DMS53 treated with DMSO at 0.1 percent for 48 hours (cell line): Measurements from ENCODE around the gene TENM3.

ENCODE experiments used
- DNase-seq: peaks from one replicate; lab custom pipeline; 2025; ENCODE audit not compliant: unreplicated experiment; lab: John Stamatoyannopoulos, UW

Gene TENM3

DNA sequence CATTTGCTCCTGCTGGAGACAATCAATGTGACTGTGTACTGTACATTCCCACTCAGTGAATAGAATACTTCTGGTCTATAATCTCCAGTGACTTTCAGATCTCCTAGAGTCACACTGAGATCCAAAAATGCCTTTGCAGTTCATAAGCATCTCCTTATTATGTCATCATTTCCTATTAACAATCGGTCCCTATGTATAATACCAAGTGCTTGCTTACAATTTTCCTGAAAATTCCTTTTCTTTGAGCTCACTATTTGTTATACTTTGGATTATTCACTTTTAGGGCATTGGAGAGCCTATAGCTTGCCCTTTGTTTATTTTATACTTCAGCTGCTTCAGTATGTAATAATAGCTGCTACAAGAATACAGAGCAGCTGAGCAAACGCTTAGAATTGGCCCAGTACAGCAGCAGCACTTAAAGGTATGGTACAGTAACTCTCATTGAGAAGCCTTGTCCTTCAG, 361.0 kb downstream of the TENM3 start:
- DNase-seq: peak; percentile 49

DNA sequence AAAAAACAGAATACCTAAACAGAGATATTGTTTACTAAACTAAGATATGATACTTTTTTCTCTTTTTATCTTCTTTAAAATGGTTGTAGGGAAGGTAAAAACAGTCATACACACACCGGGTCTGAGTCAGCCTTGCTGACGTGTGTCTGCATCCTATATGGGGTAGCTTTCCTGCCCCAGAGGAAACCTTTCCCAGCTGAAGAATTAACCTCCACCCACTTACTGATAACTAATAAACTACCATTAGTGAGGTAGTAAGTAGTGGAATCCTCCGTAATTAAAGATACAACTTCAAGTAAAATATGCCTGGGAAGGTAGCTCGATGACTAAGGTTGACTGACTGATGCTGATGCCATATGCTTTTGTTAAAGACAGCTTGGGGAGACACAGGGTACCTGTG, 361.8 kb downstream of the TENM3 start:
- no peak for DNase-seq

DNA sequence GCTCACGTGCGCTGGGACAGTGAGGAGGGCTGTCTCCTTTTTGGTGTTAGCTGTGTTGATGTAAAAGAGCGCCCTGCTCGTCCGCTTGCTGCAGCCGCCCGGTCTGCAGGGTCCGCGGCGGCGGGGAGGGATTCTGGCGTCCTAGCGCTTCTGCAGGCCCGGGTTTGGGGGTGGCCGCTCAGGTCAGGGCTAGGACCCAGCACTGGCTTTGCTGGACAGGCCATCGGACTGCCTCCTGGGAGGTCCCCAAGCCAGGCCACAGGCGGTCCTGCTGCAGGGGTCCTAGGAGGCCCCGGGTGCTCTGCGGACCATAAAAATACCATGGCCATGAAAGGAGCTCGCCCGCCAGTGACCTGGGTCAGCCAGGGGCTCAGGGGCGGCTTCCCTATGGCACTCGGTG, 365.3 kb downstream of the TENM3 start:
- no peak for DNase-seq

DNA sequence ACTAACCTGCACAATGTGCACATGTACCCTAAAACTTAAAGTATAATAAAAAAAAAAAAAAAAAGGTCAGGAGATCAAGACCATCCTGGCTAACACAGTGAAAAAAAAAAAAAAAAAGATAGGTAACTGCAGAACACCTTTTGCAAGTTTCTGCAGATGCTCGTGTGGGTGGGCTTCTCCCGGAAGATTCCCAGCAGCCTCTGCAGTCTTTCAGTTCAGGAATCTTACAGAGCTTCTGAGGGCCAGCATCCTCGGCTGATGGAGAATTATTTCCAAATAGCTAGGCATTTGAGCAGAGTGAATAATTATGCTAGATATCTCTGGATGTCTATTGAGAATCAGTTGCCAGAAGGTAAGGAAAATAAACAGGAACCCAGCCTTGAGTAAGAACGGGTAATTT, 373.3 kb downstream of the TENM3 start:
- DNase-seq: no peak

- no peak for DNase-seq
These were observed 376.5 kb downstream of the TENM3 start for GRCh38 chr4:182619660-182620059.

- no peak for DNase-seq
These were observed 377.1 kb downstream of the TENM3 start for GRCh38 chr4:182620111-182620980.

DNA sequence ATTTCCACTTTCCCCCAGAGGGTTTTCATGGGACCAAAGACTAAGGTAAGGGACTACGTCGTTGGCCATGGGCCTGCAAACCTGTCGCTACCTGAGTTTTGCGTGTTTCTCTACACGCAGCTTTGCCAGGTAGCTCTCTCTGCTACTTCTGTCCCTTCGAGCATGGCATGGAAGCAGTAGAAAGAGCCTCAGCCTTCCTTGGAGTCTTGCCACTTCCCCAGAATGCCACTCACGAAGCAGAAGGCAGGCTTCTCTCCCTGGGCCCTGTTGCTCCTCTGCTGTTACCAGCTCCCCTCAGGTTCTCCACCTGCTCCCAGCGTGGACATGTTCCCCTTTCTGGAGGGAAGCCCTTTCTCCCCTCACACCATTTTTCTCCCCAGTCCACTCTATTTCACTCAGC, 381.1 kb downstream of the TENM3 start:
- DNase-seq: no peak

- no peak for DNase-seq
These were observed 382.0 kb downstream of the TENM3 start for GRCh38 chr4:182625193-182625592.

- DNase-seq: no peak
These were observed 384.8 kb downstream of the TENM3 start for GRCh38 chr4:182627996-182628395.

- no peak for DNase-seq
These were observed 385.3 kb downstream of the TENM3 start for GRCh38 chr4:182628544-182628943.

- DNase-seq: no peak
These were observed 385.9 kb downstream of the TENM3 start for GRCh38 chr4:182629096-182629495.

DNA sequence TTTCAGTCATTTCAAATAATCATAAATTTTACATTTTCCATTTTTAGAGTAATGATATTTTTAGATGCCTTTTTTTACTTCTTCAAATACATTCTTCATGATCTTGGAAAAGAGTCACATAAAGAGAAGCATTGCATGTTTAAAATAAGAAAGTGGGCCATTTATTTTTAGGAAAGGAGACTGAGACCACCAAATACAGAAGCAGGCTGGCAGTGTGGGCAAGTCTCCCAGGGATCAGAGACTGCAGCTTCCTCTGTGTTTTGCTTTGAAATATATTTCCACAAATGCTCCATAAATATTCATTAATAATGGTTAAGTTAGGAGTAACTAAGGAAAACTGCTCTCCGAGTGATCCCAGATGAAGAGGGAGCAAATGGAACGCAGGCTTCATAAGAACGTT, 397.3 kb downstream of the TENM3 start:
- DNase-seq: no peak

GRCh38 chr4:182640932-182641331, 397.7 kb downstream of the TENM3 start:
- peak; percentile 79 for DNase-seq

DNA sequence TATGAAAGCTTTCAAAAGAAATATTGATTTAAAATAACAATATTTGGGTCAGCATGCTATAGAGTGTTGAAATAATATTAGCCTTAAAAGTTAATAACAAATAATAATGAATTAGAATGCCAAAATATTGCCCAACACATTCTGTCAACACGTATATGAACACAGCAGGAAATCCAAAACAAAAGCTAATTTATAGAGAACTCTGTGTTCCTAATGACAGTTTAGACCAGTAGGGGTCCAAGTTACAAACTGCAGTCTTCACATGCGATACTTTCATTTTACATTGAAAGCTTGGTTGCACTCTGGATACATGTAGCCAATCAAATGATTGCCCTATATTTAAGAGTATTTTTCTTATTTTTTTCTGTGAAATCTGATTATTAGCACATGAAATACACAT, 399.6 kb downstream of the TENM3 start:
- DNase-seq: peak; percentile 1

GRCh38 chr4:182643801-182644682, 400.8 kb downstream of the TENM3 start:
- DNase-seq: no peak

DNA sequence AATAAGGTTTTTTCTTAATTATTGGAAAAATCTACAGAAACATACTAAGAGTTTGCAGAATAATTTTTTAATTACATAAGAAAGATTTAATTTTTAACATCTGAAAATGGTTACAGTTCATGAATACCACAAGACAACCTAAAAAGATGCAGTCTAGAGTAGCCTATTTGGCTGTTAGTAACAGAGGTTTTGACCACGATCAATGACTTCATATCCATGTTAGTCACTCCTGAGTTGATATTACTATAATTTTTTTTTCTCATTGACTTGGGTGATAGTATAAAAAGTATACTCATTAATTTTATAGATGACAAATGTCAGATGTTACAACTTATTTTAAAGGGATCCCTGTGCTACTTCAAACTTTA, 401.5 kb downstream of the TENM3 start:
- DNase-seq: no peak

- DNase-seq: no peak
These were observed 402.3 kb downstream of the TENM3 start for GRCh38 chr4:182645511-182645910.

- DNase-seq: no peak
These were observed 404.6 kb downstream of the TENM3 start for GRCh38 chr4:182647646-182648300.

DNA sequence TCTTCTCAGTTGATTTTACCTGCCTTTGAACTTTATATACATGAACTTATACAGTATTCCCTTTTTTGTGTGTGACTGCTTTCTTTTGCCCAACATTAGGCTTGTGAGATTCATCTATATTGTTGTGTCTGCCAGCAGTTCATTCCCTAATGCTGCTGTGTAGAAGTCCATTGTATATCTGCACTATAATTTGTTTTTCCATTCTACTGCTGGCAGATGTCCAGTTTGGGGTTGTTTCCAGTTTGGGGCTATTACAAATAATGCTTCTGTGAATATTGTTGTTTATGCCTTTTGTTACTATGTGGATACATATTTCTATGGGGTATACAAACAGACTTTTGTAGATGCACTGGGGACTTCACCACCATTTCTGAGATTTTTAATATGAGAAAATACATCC, 405.6 kb downstream of the TENM3 start:
- no peak for DNase-seq

- DNase-seq: no peak
These were observed 406.7 kb downstream of the TENM3 start for GRCh38 chr4:182649698-182650477.

DNA sequence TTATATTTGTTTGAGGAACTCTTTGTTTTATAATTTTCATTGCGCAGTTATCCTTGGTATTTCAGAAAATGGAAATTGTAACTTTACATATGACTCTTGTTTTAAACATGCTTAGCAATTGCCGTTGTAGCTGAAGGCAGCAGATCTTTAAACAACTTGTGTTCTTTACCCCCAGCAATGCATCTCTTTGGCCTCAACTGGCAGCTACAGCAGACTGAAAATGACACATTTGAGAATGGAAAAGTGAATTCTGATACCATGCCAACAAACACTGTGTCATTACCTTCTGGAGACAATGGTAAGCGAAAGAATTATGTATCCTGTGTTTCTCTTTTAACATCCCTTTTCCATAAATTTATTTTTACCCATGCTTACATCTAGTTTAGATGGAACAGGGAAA, 410.4 kb downstream of the TENM3 start:
- no peak for DNase-seq
